Choroid plexus epithelial cell (primary cell): ENCODE data around the gene TNFRSF4.

Experiments
- DNase-seq: peaks from one replicate; pipeline ENCODE4 v3.0.0-alpha.2; 2010; ENCODE audit warnings: low read depth
- H3K4me3 ChIP-seq: 2 replicates; pipeline ENCODE4 v1.5.1; 2011; ENCODE audit warnings: low read depth, mild to moderate bottlenecking, control low read depth, low read length, moderate library complexity
- TF ChIP-seq, protein P1 (sequence below): conservative IDR thresholded peaks from 2 replicates; pipeline ENCODE4 v1.5.1; 2011; ENCODE audit warnings: low read depth, mild to moderate bottlenecking, control low read depth, inconsistent platforms, low read length, moderate library complexity

Gene TNFRSF4

DNA sequence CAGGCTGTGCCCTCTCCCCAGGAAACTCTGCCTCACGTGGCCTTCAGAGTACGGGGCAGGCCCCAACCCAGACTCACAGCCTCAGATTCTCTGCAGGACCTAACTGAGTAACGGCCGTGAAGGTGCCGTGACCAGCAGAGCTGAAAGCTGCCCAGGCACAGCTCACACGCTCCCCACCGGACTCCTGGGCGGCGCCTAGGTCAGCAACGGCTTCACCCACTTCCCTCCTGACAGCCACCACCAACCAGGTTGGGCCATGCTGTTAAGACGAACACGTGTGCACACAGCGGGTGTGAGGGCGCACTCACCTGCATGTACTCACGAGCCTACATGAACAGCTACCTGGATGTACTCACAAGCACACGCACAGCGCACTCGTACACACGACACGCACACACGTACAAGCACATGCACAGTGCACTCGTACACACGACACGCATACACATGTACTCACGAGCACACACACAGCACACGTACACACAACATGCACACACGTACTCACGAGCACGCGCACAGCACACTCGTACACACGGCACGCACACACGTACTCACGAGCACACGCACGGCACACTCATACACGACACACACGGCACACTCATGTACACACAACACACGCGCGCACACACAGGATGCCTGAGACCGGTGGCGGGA lies 8.7 kb upstream of the TNFRSF4 start:
- TF ChIP-seq, protein P1, sequence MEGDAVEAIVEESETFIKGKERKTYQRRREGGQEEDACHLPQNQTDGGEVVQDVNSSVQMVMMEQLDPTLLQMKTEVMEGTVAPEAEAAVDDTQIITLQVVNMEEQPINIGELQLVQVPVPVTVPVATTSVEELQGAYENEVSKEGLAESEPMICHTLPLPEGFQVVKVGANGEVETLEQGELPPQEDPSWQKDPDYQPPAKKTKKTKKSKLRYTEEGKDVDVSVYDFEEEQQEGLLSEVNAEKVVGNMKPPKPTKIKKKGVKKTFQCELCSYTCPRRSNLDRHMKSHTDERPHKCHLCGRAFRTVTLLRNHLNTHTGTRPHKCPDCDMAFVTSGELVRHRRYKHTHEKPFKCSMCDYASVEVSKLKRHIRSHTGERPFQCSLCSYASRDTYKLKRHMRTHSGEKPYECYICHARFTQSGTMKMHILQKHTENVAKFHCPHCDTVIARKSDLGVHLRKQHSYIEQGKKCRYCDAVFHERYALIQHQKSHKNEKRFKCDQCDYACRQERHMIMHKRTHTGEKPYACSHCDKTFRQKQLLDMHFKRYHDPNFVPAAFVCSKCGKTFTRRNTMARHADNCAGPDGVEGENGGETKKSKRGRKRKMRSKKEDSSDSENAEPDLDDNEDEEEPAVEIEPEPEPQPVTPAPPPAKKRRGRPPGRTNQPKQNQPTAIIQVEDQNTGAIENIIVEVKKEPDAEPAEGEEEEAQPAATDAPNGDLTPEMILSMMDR: no peak
- H3K4me3 ChIP-seq: no peak overlapping the region
- no peak for DNase-seq

DNA sequence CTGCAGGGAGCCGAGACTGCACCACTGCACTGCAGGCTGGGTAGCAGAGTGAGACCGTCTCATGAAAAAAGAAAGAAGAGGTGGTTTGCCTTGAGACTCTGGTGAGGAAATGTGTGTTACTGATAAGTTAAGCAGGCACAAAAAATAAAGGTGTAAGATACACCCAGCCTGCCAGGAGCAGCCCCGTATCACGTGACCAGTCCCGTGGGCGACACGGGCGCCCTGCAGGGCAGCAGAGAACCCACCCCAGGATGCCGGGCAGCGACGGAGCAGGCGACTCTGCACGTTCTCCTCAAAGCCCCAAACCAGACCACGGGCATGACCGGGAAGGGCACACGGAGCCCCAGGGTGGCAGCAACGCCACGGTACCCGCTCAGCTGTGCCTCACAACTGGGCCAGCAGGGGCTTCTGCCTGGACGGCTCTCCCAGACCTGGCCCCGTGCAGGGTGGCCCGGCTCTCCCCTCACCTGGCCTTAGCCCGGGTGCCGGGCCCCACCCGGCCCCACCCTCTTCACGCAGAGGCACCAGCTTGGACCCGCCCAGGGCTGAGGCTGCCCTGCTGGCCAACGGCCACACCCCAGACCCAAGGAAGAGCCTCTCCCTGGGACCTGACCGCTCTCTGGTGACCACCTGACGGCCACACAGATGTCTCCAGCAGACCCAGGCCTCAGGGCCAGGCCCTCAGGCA lies 8.1 kb upstream of the TNFRSF4 start:
- DNase-seq: no peak
- TF ChIP-seq, protein P1: no peak
- no peak overlapping the region for H3K4me3 ChIP-seq

DNA sequence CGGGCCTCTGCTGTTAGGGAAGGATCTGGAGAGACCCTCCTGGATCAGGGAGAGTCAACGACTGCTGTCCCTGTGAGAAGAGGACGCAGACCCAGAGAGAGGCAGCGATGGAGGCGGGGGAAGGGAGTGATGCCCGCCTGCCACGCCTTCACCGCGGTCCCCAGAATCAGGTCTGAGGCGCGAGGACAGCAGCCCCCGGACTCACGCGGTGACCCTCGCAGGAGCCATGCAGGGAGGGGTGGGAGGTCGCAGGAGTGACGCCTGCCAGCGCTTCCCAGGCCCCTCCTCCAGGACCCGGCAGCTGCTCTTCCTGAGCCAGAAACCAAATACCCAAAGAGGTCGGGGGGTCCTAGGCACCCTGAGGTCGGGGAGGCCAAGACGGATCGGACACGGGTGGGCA lies 6.2 kb upstream of the TNFRSF4 start:
- TF ChIP-seq, protein P1: no peak
- no peak overlapping the region for H3K4me3 ChIP-seq
- DNase-seq: no peak

DNA sequence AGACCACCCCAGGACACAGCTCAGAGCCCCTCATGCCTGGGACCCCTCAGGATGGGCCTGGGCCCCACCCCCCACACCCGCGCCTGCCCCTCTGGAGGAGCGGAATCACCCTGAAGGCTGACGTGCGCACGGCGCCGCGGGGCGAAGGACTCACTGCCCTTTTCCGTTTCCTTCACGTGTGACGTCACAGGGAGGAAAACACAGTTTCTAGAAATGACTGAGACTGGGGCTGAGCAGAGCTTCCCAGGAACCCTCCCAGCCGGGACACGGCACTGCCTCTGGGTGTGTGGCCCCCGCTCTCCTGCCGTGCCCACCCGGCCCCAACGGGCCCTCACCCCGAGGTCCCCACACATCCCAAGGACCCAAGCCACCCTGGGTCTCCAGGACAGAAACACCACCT lies 5.4 kb upstream of the TNFRSF4 start:
- DNase-seq: no peak
- TF ChIP-seq, protein P1: no peak
- H3K4me3 ChIP-seq: no peak overlapping the region

DNA sequence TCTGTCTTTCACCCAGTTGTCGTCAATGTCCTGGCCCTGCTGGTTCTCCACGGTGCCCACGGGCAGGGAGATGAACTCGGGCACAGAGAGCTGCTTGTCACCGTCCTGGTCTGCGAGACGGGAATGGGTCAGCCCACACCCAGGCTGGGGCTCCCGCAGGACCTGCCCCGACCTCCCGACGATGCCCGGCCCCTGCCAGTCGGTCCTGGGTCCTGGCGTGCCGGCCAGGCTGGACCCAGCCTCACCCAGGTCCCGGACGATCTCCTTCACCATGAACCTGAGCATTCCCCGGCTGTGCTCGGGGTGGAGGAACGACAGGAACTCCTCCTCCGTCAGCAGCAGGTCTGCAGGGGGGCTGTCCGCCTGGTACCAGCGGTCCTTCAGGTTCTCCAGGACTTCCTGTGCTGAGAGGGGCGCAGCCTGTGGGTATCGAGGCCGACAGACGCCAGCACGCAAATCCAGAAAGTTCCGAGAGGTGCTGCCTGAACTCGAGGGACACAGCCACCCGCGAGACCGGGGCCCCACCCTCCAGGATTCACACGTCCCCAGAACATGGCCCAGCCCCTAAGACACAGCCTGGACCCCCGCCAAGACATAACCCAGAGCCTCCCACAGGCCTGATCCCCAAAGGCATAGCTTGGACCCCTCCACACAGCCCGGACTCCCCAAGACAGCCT lies 4.7 kb upstream of the TNFRSF4 start:
- DNase-seq: no peak
- no peak overlapping the region for H3K4me3 ChIP-seq
- TF ChIP-seq, protein P1: no peak

DNA sequence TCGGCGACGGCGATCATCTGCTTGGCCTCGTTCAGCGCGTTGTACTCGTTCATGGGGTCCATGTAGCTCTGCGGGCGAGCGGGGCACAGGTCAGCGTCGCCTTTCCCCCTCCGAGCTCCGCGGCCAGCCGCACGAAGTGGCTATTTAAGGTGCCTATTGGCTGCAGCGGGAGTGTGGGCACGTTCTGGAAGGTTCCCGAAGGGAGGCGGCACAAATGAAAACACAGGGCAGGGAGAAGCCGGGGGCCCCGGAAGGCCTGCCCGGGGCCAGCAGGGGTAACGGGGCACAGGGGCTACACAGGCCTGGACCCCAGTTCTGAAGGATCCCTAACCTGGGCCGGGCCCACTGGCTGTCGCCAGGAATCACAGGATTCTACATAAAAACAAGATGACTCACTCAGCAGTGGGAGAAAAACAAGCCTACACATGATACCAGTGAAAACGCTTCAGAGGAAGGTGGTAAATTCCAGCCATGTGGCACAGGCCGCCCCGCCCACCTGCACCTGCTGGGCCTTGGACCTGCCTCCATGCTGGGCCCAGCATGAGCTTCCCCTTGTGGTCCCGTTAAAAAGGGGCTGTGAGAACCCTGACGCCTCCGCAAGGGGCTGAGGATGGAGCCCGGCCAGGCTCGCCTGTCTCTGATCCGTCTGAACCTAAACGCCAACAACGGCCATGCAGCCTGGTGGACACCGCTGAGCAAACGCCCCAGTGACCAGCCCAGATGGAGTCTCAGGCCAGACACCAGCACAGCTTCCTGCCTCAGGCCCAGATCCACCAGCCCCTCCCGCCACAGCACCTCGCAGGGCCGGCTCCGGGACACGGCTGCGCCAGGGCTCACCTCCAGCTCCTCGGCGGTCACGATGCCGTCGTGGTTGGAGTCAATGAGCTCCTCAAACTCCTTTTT lies 3.9 kb upstream of the TNFRSF4 start:
- H3K4me3 ChIP-seq: no peak overlapping the region
- peak; percentile 75 for DNase-seq
- TF ChIP-seq, protein P1: no peak
